NCI-H146 (cell line): ENCODE measurements around the gene CELA2A.
"Not testable (repeated sequence)": the region's sequence is repeated elsewhere in the genome, so short reads cannot be mapped to it uniquely, and the experiment has no call there.

Source experiments
- DNase-seq: peaks from one replicate; lab custom pipeline; 2025; lab: John Stamatoyannopoulos, UW

The CELA2A gene

DNA sequence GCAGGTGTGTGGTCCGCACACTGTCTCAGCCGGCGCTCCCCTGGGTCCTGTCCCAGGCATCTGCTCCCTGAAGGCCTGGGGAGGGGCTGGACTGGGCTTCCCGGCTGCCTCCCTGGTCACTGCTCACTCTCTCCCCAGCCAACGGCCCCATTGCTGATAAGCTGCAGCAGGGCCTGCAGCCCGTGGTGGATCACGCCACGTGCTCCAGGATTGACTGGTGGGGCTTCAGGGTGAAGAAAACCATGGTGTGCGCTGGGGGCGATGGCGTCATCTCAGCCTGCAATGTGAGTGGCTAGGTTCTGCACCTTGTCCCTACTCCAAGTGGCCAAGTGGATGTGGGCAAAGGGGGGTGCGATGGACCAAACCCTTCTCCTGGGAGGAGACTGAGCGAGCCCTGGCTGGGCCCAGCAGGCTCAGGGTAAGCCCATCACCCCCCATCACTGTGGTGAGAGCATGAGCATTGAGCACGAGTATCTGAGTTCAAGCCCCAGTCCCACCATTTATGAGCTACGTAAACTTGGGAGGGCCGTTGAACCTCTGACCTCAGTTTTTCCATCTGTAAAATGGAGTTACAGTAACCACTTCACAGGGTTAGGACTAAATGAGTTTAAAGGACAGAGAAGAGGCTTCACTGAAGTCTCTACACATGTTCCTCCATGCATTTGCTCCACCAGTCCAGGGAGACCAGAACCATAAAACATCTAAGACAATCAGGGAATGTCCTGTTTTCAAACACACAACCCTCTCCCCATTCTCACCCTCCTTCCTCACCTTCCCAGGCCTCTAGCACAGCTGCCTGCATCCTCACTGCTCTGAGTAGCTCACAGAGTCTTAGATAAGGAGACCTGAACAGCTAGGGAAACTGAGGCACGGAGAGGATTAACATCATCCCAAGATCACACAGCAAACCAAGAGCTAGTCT is 11.8 kb upstream of the CELA2A start:
- no peak for DNase-seq

GRCh38 chr1:15445390-15446122 is 11.0 kb upstream of the CELA2A start:
- no peak for DNase-seq

GRCh38 chr1:15446212-15446611 is 10.3 kb upstream of the CELA2A start:
- no peak for DNase-seq

DNA sequence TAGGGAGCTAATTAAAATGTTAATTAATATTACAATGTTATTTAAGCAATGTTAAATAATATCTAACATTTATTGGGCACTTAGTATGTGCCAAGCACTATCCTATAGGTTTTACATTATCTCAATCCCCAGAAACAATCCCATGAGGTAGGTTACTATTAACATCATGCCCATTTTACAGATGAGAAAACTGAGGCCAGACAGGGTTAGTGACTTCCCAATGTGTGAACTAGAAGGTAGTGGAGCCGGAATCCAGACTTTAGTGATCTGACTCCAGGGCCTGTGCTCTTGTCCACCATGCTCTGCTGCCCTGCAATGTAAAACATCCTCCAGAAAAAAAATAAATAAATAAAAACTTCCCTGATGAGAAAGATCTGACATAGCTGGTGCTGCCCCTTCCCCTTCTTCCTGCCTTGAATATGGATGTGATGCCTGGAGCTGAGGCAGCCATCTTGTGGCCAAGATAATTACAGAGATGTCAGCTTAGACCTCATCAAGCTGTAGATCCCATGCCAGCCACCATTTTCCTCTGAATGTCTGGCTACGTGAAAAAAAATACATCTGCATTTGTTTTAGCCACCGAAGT is 7.6 kb upstream of the CELA2A start:
- DNase-seq: no peak

GRCh38 chr1:15449567-15449966 is 7.0 kb upstream of the CELA2A start:
- DNase-seq: no peak

GRCh38 chr1:15451014-15451722 is 5.4 kb upstream of the CELA2A start:
- no peak for DNase-seq

GRCh38 chr1:15452216-15452615 is 4.3 kb upstream of the CELA2A start:
- DNase-seq: no peak

- DNase-seq: no peak
Measured at GRCh38 chr1:15452866-15453571, 3.5 kb upstream of the CELA2A start.

- DNase-seq: no peak
Measured at GRCh38 chr1:15453734-15454133, 2.8 kb upstream of the CELA2A start.

GRCh38 chr1:15454256-15454655 is 2.3 kb upstream of the CELA2A start:
- no peak for DNase-seq

GRCh38 chr1:15455522-15455921 is 1.0 kb upstream of the CELA2A start:
- DNase-seq: no peak

GRCh38 chr1:15457585-15457984 is 1.1 kb downstream of the CELA2A start:
- no peak for DNase-seq

GRCh38 chr1:15458388-15458787 is 1.9 kb downstream of the CELA2A start:
- not testable (repeated sequence) for DNase-seq

DNA sequence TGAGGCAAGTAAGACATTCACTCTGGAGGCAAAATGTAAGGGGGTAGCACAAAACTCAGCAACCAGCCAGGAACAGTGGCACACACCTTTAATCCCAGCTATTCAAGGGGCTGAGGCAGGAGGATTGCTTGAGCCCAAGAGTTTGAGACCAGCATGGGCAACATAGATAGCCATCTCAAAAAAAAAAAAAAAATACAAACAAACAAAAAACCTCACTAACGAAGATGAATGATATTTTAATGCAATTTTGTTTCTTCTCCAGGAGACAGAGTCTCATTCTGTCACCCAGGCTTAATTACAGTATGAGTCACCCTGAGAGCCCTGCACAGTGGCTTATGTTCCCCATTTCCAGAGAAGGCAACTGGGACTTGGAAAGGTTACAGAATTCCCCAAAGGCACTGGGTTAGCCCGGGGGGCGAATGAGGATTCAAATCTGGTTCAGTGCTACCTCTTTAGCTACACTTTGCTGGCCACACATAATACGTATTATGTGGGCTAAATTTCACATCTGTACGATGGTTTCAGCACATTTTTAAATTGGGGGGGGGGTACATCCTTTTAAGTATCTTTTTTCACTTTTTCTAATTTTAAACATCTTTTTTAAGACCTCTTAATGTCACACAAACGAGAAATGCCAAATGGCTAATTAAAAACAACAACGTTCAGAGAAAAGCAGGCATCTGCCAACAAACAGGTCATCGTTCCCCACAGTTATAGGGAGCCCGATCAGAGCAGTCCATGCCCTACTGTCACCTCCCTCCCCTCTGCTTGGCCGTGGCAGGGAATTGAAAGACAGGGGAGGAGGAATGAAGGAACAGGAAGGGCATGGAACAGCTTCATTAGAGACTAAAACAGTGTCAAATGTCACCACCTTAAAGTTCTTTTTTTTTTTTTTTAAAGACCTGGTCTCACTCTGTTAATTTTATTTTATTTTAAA is 3.5 kb downstream of the CELA2A start:
- no peak for DNase-seq

GRCh38 chr1:15460708-15461095 is 4.2 kb downstream of the CELA2A start:
- DNase-seq: no peak

DNA sequence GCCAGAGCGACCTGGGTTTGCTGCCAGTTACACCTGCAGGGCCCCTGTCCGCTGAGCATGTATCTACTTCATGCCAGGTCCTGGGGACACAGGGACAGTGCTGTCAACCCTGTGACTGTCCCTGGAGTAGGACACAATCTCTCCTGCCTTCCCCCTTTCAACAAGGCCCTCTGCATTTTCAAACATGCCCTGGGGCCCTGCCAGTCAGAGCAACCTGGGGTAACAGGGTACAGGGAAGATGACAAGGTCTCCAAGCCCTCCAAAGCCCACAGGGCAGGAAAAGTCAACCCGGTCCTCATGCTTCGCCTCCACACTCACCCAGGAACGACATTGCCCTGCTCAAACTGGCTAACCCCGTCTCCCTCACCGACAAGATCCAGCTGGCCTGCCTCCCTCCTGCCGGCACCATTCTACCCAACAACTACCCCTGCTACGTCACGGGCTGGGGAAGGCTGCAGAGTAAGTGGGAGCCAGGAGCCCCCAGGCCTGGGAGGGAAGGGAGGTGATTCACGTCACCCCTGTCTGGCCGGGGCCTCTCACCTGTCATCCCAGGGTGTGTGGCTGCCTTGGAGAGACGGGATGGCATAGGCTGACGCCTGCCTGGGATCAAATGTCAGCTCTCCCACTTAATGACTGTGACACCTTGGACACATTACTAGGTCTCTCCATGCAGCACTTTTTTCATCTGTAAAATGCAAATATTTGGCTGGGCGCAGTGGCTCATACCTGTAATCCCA is 6.7 kb downstream of the CELA2A start:
- peak; percentile 67 for DNase-seq

GRCh38 chr1:15463926-15464322 is 7.4 kb downstream of the CELA2A start:
- DNase-seq: not testable (repeated sequence)

DNA sequence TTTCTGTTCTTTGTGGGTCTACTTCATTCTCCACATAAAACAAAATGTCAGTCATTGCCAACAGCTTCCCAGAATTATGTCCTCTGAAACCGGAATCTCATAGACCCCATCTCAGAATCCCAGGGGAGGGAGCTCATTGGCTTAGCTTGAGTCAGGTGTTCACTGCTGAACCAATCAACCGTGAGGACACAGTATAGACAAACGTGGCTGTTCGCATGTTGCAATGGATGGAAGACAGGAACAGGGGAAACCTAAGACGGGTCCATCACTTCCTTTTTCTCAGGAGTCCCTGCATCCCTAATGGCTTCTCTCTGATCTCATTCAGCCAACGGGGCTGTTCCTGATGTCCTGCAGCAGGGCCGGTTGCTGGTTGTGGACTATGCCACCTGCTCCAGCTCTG is 9.1 kb downstream of the CELA2A start:
- DNase-seq: no peak

DNA sequence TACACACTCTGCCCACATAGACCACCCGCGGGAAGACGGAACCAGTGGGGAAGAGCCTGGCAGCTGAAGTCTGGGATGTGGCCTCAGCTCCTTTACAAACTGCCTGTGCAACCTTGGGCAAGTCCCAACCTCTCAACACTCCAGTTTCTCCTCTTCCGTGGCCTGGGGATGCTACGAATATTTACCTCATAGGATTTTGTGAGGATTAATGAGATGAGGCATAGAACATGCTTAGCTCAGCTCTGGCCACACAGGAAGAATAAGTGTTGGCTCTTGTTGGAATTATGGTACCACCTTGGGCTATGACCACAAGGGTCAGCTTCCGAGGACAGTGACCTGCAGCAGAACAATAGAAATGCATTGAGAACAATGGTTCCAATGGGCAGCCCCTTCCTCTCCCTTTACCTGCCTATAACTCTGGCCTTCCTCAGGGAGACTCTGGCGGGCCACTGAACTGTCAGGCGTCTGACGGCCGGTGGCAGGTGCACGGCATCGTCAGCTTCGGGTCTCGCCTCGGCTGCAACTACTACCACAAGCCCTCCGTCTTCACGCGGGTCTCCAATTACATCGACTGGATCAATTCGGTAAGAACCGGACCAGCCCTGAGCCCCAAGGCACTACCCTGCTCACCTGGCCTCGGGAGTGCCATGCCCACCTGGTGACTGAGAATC is 10.6 kb downstream of the CELA2A start:
- not testable (repeated sequence) for DNase-seq
